CD4-positive, alpha-beta T cell treated with Interleukin-1 beta for 1 hour (primary cell): ENCODE measurements around the gene SRCIN1.
A peak's percentile ranks its signal among the peaks of the same experiment; 100 is the strongest.
"Not testable (repeated sequence)": the region's sequence is repeated elsewhere in the genome, so short reads cannot be mapped to it uniquely, and the experiment has no call there.

ENCODE experiments used
- DNase-seq, 2 donors: peaks; one replicate each; pipeline ENCODE4 v3.0.0-alpha.2; 2020 to 2022

SRCIN1 gene

DNA sequence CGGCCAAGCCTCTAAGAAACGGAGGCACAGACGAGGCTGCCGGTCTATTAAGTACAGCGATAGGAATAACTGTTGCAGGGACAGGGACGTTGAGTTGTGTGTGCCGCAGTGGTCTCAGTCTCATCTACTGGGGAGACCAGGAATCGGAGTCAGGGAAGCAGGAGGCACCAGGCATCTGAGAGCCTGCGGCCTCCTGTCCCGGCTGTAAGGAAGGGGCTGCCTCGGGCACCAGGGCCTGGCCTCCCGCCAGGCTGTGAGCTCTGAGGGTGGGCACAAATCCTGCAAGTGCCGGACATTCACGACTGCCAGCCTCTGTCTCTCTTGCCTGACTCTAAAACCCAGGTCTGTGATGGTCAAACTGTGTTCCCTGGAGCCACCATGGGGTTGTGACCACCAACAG lies 101.5 kb downstream of the SRCIN1 start:
- no peak for DNase-seq

DNA sequence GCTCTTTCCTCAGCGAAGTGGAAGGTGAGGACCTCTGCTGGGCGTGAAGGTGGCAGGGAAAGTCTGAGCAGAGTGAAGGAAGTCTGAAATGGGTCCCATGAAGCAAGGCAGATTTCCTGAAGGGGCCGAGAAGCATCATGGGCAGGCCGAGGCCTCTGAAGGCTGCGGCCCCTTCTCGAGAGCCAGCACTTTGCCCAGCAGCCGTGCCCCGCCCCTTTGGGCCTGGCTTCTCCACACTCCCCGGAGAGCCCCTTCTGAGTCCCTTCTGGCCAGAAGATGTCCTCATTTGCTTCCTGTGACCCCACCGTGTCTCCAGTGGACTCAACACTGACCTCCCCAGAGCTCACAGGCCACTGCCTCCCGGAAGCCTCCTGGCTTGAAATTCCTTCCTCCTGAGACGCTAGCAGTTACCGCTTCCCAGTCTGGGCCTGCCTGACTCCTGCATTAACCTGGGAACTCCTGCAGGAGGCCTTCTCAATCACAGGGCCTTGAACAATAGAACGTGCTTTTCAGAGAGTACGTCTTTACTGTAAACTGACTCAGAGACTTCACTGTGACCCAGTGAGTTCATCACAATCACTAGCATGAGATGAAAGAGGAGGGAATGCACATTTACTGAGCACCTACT lies 102.4 kb downstream of the SRCIN1 start:
- not testable (repeated sequence) for DNase-seq

- DNase-seq, result not testable (repeated sequence)
These were observed 104.0 kb downstream of the SRCIN1 start for GRCh38 chr17:38501718-38502117.

- DNase-seq, result not testable (repeated sequence)
These were observed 106.5 kb downstream of the SRCIN1 start for GRCh38 chr17:38499230-38499629.

- DNase-seq, result no peak
These were observed 107.4 kb downstream of the SRCIN1 start for GRCh38 chr17:38498353-38498752.

DNA sequence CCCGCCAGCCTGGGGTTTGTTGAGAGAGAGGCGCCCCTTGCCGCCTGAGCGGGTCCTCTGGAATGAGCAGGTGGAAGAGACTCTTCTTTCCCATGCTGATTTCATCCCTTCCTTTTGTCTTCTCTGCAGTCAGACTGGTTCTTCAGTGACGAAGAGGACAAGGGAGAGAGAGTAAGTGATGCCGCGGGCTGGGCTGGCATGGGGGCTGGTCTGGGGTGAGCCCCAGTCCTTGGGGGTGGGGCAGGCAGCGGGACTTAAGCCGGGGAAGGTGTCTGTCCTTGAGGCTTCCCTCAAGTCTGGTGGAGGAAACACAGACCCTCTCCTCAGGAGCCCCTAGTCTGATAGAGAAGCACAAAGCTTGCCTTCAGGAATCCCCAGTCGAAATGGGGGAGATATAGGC lies 108.1 kb downstream of the SRCIN1 start:
- DNase-seq, result not testable (repeated sequence)

DNA sequence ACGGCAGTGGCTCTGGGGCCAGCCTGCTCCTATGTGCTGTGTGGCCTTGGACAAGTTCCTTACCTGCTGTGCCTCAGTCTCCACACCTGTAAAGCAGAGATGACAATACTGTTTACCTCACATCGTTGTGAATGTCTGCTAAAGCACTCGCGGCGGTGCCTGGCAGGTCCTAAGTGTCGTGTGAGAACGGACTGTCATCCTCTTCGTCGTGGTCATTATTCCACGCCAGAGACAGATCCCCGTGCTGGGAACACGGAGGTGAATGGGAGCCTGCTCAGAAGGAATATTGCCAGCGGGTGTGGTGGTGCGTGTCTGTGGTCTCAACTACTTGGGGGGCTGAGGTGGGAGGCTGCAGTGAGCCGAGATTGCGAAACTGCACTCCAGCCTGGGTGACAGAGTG lies 111.6 kb downstream of the SRCIN1 start:
- not testable (repeated sequence) for DNase-seq

GRCh38 chr17:38492067-38493040 lies 113.4 kb downstream of the SRCIN1 start:
- peak; percentile 88 to 90 for DNase-seq

DNA sequence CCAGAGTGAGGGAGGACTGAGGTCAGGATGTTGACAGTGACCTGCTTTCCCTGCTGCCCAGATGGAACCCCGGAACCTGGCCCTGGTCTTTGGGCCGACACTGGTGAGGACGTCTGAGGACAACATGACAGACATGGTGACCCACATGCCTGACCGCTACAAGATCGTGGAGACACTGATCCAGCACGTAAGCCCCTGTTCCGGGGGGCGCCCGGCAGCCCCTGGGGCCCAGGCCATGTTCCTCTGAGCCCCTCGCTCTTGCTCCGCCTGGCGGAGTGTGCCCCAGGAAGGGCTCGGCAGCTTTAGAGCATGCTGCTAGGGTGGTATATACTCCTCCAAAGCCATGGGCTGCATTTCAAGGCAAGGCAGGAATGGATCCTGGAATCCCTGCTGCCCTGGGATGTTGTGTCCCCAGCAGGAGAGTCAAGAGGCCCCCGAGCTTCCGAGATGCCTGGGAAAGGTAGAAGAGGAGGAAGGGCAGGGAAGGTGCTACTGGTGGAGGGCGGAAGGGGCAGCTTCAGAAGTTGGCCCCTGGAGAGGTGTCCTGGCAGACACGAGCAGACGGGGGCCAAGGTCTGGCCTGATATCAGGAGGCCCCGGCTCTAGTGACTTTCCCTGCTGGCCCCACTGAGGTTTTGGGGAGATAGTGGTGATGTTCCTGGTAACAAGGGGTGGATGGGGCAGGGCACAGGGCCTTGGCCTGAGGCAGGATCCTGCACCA lies 114.2 kb downstream of the SRCIN1 start:
- not testable (repeated sequence) for DNase-seq

- DNase-seq, result not testable (repeated sequence)
These were observed 116.0 kb downstream of the SRCIN1 start for GRCh38 chr17:38489774-38490173.

GRCh38 chr17:38485681-38486298 lies 120.0 kb downstream of the SRCIN1 start:
- peak; percentile 36 to 51 for DNase-seq

DNA sequence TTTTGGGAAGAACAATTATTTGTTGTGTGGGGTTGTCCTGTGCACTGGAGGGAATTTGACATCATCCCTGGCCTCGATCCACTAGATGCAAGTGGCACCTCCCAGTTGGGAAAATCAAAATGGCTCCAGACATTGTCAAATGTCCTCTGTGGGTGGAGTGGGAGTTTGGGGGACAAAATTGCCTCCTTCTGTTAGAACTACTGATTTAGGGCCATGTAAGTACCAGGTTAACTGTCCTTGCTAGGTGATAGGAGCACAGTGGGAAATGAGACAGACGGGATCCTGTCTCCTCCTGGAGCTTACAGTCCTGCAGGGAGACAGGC lies 120.6 kb downstream of the SRCIN1 start:
- DNase-seq, result no peak

GRCh38 chr17:38484242-38485145 lies 121.3 kb downstream of the SRCIN1 start:
- DNase-seq, result peak; percentile 56 to 67

- not testable (repeated sequence) for DNase-seq
These were observed 123.1 kb downstream of the SRCIN1 start for GRCh38 chr17:38482700-38483043.

GRCh38 chr17:38482039-38482699 lies 123.6 kb downstream of the SRCIN1 start:
- DNase-seq, result not testable (repeated sequence)
